ENCODE measurements around the gene BZW2.

DNA sequence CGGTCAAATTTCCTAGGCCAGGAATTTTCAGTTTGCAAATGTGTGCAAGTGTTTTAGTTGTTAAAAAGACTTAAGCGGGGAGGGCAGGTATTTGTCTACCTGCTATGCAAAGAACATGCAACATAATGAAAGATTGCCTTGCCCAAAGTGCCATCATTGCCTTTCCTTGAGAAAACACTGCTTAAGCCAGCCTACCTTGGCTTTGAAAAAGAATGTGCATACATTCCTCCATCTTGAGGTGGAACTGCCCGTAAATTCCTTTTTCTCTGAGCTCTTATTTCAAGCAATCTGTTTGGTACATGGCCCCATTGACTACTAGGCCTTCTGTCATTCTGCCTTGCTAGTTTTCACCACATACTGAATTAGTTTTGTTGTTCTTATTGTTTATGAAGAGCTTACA is 29.3 kb downstream of the BZW2 start:
- no peak for TF ChIP-seq POLR2A (IDR thresholded peaks at IDR 0.05; ENCODE audit: low read length)
- no peak for TF ChIP-seq GATA1 (IDR thresholded peaks at IDR 0.05; ENCODE audit: low read depth, low read length)
